Adrenal gland (tissue), 5 donors: ENCODE data around the gene PLXNA1.

Source experiments
- POLR2A ChIP-seq, 2 donors: fragments of 450-650 bp; IDR thresholded peaks; one replicate each; pipeline ENCODE4 v1.6.1; 2017; ENCODE audit warnings: antibody characterized with exemption in 2 of 2, mild to moderate bottlenecking in 2 of 2, moderate library complexity in 1 of 2
- TF ChIP-seq, protein P1 (sequence below), 6 experiments: fragments of 450-650 bp in 4 of 6; fragments of 200-600 bp in 2 of 6; sonication (generic) in 1 of 6; IDR thresholded peaks; 1 replicate in 5 of 6; 2 replicates in 1 of 6; pipeline versions ENCODE4 v1.5.1 to v1.8.0; 2016 to 2021; ENCODE audit warnings: antibody characterized with exemption in 6 of 6, mild to moderate bottlenecking in 2 of 6, moderate library complexity in 1 of 6
- donor health status: DM: no; HTN: no; CAD: no.

DNA sequence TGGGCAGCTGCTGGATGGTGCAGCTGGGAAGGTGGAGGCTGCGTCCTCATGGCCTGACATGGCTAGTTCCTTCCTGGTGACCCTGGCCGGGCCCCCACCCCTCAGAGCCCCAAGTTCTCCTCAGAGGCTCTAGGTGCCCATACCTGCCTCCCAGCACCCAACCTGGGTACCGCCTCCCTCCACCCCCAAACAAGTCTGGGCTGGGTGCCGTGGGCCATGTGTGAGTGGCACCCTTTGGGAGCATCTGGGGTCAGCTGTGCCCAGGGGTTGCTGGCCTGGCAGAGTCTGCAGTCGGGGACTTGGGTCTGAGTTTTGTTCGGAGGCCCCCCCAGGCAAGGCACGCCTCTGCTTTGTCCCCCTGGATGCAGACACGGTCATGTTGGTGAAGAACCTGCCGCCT is 10.5 kb downstream of the PLXNA1 start:
- no peak for TF ChIP-seq POLR2A (IDR thresholded peaks at IDR 0.05)
- TF ChIP-seq, protein P1, sequence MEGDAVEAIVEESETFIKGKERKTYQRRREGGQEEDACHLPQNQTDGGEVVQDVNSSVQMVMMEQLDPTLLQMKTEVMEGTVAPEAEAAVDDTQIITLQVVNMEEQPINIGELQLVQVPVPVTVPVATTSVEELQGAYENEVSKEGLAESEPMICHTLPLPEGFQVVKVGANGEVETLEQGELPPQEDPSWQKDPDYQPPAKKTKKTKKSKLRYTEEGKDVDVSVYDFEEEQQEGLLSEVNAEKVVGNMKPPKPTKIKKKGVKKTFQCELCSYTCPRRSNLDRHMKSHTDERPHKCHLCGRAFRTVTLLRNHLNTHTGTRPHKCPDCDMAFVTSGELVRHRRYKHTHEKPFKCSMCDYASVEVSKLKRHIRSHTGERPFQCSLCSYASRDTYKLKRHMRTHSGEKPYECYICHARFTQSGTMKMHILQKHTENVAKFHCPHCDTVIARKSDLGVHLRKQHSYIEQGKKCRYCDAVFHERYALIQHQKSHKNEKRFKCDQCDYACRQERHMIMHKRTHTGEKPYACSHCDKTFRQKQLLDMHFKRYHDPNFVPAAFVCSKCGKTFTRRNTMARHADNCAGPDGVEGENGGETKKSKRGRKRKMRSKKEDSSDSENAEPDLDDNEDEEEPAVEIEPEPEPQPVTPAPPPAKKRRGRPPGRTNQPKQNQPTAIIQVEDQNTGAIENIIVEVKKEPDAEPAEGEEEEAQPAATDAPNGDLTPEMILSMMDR (IDR thresholded peaks at IDR 0.05) = no peak
